RPMI8226 (cell line): ENCODE data around the gene FKBP6.
"Not testable (repeated sequence)": the region's sequence is repeated elsewhere in the genome, so short reads cannot be mapped to it uniquely, and the experiment has no call there.

ENCODE experiments used
- DNase-seq: peaks from one replicate; pipeline ENCODE4 v3.0.0-alpha.2; 2015

Gene FKBP6, protein sequence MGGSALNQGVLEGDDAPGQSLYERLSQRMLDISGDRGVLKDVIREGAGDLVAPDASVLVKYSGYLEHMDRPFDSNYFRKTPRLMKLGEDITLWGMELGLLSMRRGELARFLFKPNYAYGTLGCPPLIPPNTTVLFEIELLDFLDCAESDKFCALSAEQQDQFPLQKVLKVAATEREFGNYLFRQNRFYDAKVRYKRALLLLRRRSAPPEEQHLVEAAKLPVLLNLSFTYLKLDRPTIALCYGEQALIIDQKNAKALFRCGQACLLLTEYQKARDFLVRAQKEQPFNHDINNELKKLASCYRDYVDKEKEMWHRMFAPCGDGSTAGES

DNA sequence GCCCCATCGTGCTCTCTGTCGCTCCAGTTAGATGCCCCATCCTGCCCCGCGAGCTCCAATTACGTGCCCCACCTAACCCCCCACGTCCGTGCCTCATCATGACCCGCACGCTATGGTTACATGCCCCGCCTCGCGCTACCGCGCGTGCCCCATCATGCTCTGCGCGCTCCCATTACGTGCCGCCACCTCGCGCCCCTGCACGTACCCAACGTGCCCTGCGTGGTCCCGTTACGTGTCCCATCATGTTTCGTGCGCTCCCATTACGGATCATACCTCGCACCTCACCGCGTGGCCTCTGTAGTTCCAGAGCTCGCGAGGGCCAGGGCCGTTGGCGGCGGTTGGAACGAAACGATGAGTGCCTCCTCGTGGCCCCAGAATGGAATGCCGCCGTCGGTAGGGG is at the start of gene FKBP6, which contains the start of gene TRIM50:
FKBP6 (plus strand) TSS at position 240 of the 400 bp plus-strand sequence. CDS start 268 bp downstream, outside the sequence.
TRIM50 (minus strand) TSS at position 161 of the 400 bp plus-strand sequence. CDS start 3,295 bp downstream, outside the sequence.
- DNase-seq, result not testable (repeated sequence)

DNA sequence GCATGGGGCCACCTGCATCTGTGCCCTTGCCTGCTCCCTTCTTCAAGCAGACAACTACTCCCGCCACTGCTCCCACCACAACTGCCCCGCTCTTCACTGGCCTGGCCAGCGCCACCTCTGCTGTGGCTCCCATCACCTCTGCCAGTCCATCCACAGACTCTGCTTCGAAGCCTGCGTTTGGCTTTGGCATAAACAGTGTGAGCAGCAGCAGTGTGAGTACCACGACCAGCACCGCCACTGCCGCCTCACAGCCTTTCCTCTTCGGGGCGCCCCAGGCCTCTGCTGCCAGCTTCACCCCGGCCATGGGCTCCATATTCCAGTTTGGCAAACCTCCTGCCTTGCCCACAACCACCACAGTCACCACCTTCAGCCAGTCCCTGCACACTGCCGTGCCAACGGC is 30.7 kb upstream of the FKBP6 start:
- not testable (repeated sequence) for DNase-seq

DNA sequence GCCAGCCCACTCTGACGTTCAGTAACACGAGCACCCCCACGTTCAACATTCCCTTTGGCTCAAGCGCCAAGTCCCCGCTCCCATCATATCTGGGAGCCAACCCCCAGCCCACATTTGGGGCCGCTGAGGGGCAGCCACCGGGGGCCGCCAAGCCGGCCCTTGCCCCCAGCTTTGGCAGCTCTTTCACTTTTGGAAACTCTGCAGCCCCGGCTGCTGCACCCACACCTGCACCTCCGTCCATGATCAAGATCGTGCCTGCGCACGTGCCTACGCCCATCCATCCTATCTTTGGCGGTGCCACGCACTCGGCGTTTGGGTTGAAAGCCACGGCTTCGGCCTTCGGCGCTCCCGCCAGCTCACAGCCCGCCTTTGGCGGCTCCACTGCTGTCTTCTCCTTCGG is 30.3 kb upstream of the FKBP6 start:
- DNase-seq, result not testable (repeated sequence)

GRCh38 chr7:73299812-73300211 is 28.1 kb upstream of the FKBP6 start:
- DNase-seq, result not testable (repeated sequence)

- DNase-seq, result not testable (repeated sequence)
These were observed 26.9 kb upstream of the FKBP6 start for GRCh38 chr7:73301108-73301507.

DNA sequence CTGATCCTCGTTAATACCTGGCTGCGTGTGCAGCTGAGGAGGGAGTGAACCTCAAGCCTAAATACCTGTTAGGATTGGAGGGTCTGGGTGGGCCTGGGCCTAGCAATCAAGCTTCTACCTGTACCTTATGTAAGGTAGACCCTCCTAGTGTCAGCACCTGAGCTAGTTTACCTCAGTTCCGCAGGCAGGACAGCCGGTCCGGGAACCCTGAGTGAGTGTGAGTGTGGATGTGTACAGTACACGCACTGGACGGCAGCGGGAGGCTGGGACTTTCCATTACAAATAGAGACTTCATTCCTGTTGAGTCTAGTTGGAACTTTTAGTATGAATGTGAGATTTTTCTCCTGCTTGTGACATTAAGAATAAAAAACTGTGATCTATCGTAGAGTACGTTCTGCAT is 25.1 kb upstream of the FKBP6 start:
- DNase-seq, result not testable (repeated sequence)

GRCh38 chr7:73303546-73303945 is 24.4 kb upstream of the FKBP6 start:
- DNase-seq, result no peak

GRCh38 chr7:73304071-73304470 is 23.9 kb upstream of the FKBP6 start:
- no peak for DNase-seq

GRCh38 chr7:73304612-73305387 is 23.2 kb upstream of the FKBP6 start:
- DNase-seq, result not testable (repeated sequence)

DNA sequence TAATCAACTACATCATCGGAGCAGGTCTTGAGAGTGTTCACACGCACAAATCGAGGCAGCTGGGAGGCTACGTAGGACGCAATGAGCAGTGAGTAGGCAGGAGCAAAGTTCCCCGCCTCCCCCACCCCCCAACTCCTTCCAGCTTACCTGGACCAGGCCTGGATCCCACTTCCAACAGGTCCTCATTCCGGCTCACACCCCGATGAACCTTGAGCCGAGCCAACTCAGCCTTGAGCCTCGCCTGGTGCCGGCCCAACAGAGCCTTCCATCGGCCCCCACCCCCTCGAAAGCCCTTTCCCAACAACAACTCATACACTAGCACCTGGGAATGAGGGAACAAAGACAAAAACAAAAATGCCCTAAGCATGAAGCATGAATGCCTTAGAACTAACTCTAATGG is 20.5 kb upstream of the FKBP6 start:
- no peak for DNase-seq

- DNase-seq, result peak; percentile 69
These were observed 19.8 kb upstream of the FKBP6 start for GRCh38 chr7:73308074-73308664.

DNA sequence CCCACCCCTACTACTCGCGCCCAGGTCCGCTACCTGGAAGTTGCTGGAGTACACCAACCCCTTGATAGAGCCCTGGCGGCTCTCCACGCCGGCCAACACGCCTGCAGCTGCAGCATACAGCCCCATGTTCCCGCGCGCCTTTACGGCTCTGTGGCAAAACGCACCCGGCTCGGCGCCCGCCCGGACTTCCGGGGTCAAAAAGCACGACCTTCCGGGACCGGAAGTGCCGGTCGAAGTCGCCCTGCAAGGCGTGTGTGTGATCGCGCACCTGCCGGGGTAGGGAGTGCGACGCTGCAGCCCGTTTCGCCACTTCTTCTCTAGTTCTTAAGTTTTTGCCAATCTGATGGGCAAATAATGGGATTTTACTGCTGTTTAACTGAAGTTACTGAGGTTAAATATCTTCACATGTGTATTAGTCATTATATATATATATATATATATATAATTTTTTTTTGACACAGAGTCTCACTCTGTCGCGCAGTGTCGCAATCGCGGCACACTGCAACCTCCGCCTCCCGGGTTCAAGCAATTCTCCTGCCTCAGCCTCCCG is 19.2 kb upstream of the FKBP6 start, which contains the start of gene NSUN5:
NSUN5 (minus strand) TSS at position 162 of the 550 bp plus-strand sequence; CDS start at position 126, 36 bp downstream.
- peak; percentile 98 for DNase-seq

- DNase-seq, result not testable (repeated sequence)
These were observed 16.5 kb upstream of the FKBP6 start for GRCh38 chr7:73311421-73311820.

- no peak for DNase-seq
These were observed 15.0 kb upstream of the FKBP6 start for GRCh38 chr7:73312831-73313520.

DNA sequence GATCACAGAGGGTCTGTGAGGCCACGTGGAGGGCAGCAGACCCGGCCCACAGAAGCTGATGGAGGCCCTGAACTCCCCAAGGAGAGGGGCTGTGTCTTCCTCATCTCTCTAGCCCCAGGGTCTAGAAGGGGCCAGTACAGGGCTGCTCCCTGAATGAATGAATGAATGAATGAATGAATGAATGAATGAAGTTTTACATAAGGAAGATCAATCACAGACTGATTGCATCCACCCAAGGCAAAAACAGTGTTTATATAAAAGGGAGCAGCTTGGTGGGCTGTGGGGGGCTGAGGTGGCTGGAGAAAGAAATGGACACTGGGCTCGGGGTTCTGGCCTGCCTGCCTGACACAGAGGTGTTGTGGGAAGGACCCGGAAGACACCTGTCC is 14.4 kb upstream of the FKBP6 start:
- DNase-seq, result no peak

- DNase-seq, result no peak
These were observed 13.7 kb upstream of the FKBP6 start for GRCh38 chr7:73314271-73314670.

- DNase-seq, result no peak
These were observed 11.4 kb upstream of the FKBP6 start for GRCh38 chr7:73316521-73316920.

GRCh38 chr7:73318656-73319204 is 9.2 kb upstream of the FKBP6 start:
- DNase-seq, result not testable (repeated sequence)

DNA sequence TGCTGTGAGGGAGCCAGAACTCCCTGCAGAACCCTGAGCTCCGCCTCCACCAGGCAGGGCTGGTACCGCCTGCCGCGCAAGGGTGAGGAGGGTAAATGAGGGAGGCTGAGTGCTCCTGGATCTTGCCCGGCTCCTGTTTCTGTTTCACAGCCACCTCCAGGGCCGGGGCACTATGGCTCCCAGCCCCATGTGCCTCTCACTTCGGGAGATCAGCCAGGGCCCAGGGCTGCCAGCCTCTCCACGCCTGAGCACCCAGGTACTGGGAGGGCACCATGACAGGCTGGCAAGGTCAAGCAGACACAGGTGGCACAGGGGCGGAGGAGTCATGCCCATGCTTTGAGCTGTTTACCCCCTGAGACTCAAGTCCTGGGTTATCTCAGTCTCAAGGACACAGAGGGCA is 8.4 kb upstream of the FKBP6 start:
- peak; percentile 33 for DNase-seq

DNA sequence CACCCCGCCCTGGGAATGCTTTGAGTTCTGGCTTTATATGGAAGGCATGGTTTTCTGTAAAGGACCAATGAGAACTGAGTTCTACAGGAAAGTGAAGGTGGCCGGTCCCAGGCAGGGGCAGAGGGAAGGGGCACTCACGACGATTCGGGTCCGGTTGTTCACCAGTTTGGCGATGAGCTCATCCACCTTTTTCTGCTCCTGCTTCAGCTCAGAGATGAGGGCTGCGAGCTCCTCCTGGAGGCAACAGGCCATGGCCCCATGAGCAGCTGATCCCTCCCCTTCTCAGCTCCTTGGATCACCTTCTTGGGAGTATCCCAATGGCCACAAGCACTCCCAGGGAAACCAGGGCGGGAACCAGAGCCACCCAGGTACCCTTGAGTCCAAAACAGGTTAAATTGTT is 8.0 kb upstream of the FKBP6 start:
- DNase-seq, result not testable (repeated sequence)

GRCh38 chr7:73323434-73324080 is 4.4 kb upstream of the FKBP6 start:
- DNase-seq, result not testable (repeated sequence)
